Stimulated activated CD8-positive, alpha-beta memory T cell treated with anti-CD3 and anti-CD28 coated beads, Interleukin-7, amount 100 ng/mL, for 1 hour (primary cell): ENCODE measurements around the gene LPP.

Source experiments
- DNase-seq, 2 donors: peaks; one replicate each; pipeline ENCODE4 v3.0.0-alpha.2; 2020; ENCODE audit warnings: low read depth in 2 of 2

Gene LPP

GRCh38 chr3:188554404-188554803 is 400.4 kb downstream of the LPP start:
- no peak for DNase-seq

GRCh38 chr3:188557235-188557634 is 403.3 kb downstream of the LPP start:
- DNase-seq: no peak

GRCh38 chr3:188558343-188559071 is 404.6 kb downstream of the LPP start:
- no peak for DNase-seq

GRCh38 chr3:188559072-188559429 is 405.1 kb downstream of the LPP start:
- no peak for DNase-seq

GRCh38 chr3:188559856-188560255 is 405.9 kb downstream of the LPP start:
- no peak for DNase-seq

- no peak for DNase-seq
Observed at GRCh38 chr3:188562144-188562543, 408.2 kb downstream of the LPP start.

DNA sequence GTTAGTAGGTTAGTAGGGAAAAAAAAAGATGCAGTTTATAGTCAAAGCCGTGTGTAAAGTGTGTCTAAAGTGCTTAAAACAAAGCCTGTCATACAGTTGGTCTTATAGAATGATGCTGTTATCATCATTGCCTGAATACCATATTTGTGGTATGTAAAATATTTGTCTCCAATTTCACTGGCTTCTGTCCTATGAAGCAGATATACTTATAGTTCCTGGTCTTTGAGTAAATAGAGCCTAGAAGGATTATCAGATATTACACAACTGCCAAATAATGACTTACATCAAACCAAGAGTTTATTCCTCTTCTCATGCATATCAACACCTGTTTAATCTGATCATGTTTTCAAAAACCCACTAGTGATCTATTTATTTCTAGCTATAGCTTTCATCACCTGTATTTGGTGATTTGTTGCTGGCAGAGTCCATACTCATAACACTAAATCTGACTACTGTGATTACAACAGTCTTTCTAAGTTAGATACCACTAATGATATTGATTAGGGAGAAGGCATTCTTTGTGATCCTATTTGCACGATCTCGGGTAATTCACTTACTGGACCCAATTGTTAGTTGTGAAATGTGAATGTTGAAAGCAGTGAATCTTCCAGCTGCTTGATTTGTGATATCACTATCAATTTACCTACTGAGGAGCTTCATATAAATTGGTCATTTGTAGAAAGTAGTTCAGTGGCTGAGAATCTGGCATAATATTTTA is 413.7 kb downstream of the LPP start:
- no peak for DNase-seq

DNA sequence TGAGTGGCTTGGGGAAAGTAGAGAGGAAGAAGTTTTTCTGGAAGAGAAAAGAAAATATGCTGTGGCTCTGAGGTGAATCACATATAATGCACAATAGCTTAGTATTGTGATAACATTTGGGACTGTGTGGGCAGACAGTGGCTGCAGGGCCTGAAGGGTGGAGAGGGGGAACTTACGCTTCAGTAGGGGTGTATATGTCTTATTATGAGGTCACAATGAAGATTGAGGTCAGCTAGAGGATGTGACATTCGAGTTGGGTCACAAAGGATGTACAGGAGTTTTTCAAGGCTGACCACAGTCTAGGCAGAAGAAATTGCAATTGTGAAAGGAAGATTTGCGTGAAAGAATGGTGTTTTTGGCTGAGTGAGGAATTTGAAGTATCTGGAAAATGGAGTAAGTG is 414.8 kb downstream of the LPP start:
- DNase-seq: no peak

- no peak for DNase-seq
Observed at GRCh38 chr3:188571531-188572095, 417.7 kb downstream of the LPP start.

DNA sequence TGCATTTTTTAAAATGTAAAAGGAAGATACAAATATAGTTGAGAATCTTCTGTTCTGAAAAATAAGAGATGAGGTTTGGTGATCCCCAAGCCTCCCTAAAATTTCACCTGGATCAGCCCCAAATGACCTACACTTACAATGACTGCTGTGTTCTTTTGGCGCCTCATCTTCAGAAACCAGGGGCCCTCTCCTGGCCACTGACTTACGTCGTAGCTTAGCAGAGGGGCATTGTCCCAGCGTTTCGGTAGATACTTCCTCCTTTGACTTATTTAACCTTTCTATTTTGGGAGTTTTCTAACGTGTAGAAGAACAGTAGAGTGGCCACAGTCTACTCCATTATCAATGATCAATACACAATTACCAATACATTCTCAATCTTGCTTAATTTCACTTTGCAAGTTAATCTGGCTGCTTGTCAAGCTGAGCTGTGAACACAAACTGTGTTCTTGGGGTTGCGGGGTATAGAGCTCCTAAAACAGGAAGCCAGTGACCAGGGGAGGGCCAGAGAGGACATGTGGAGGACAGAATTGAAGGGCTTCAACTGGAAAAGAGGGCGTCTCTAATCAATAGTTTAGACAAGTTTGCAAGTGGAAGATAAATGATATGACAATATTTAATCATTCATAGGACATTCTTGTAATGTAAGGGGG is 419.5 kb downstream of the LPP start:
- DNase-seq: no peak

GRCh38 chr3:188573956-188574355 is 420.0 kb downstream of the LPP start:
- no peak for DNase-seq

GRCh38 chr3:188574885-188575284 is 420.9 kb downstream of the LPP start:
- DNase-seq: no peak

- DNase-seq: no peak
Observed at GRCh38 chr3:188575501-188575900, 421.5 kb downstream of the LPP start.

DNA sequence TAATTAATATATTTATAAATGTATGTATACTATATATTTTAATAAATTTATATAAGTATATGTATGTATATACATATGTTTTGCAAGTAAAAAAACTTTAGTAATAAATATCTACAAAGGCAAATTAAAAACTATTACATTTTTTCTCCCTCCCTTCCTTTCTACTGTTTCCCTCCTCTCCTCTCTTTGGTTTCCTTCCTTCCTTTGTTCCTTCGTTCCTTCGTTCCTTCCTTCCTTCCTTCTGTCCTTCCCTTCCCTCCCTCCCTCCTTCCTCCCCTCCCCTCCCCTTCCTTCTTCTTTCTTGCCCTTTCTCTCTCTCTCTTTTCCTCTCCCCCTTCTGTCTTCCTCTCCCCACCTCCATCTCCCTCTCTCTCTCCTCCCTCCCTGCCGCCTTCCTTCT is 423.6 kb downstream of the LPP start:
- no peak for DNase-seq

DNA sequence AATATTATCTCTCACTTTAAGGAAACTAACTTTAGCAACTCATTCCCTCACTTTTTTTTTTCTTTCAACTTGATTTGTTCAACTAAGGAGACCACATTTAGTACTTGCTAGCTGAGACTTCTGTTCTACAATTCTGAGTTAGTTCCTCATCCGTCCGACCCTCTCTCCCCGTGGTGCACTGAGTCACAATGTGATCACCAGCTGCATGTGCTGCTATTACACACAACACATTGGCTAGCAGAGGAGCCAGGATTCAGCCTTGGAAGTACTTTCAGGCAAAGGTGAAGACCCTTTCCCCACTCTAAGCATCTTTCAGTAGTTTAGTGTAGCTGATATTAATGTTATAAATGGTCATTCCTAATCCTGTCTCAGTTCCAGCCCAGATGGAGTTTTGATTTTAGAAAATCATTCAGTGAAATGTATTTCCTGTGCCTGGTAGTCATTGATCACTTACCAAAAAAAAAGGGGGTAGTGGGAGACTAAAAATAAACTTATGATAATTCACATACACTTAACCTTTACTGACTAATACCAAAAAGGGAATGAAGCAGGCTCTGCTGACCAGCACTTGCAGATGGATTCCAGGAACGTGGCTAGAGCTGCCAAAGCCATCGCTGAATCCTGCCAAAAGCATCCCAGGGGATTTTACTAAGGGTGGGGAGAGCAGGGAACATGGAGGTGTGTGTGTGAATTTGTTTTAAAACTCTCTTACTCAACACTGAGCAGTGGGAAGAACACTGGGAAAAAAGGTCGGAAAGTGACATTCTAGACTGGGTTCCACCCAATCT is 424.8 kb downstream of the LPP start:
- DNase-seq: no peak

DNA sequence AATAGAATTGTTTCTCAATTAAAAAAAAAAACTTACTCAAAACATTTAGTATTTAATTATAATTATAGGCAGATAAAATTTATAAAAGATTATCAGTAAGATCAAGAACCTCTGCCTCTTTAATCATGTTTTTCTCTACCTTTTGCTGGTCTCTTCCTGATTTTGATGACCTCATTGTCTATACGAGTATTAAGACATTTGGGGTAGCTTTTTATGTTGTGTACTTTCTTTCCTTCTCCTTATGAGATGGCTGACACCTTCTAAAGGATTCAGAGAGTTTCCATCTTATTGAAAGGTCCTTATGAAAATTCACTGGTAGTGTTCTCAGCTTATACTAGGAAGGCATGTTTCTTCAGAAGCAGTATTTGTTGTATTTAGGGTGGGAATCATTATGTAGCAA is 426.3 kb downstream of the LPP start:
- DNase-seq: no peak

DNA sequence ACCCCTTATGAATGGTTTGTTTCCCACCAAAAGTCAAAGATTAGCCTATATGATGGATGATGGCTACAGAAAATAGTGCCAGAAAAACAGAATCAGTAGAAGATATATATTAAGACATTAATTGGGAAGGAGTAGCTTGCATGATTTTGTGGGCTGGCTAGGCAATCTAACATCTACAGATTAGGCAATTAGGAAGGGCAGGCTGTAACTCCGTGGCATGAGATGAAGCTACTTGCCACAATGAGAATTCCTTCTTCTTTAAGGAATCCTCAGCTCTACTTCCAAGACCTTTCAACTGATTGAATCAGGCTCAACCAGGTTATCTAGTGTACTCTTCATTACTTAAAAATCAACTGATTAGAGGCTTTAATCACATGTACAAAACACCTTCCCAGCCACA is 426.7 kb downstream of the LPP start:
- no peak for DNase-seq

DNA sequence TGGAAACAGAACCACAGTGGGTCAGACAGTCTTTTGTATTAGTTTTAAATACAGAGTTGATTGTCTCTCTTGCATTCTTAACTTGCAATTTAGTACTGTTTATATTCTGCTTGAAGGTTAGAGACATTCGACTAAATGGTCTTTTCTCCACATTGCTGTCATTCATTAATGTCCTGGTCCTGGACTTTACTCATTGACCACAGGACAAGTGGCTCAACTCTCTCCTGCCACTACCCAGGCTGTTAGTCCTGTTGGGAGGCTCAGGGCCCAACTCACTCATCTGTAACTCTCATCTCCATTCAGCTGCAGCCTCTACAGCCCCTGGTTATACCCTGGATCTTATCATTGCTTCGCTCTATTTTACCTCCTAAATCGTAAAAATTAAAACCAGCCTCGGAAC is 427.4 kb downstream of the LPP start:
- no peak for DNase-seq

- no peak for DNase-seq
Observed at GRCh38 chr3:188581792-188582191, 427.8 kb downstream of the LPP start.

DNA sequence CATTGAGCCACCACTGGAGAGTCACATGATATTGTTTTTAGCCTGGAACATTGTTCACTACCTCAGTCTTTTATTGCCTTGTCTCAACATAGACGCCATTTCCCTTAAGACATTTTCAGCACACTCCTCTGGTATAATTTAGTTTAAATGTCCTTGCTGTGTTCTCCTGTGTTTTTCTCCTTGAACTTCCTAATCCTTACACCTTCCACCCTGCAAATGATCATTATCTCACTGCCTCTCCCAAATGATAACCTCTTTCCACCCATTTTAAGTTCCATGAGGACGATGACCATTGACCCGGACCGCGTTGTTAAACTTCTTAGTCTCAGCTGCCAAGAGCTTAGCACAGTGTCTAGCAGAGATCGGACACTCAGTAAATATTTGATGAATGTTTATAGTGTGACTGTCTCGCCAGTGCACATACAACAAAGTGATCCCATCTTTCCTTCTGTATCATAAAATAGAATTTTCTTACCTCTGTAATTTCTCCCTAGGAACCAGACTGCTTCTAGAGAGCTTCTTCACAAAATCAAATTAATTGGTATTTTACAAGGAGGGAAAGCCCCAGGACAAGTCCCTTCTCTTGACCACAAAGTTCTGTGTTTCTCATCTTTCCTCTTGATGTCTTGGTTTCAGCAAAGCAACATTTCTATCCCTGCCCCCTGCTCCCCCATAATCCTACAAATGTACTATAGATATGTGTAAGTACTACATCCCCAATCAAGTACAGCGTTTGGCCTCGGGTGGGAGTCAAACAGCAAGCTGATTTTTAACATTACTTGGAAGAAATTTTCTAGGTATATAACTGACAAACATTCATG is 429.6 kb downstream of the LPP start:
- no peak for DNase-seq

GRCh38 chr3:188584162-188584529 is 430.2 kb downstream of the LPP start:
- no peak for DNase-seq
